Nephron progenitor cell (in vitro differentiated cells): ENCODE measurements around the gene HERC2.

Experiments used
- DNase-seq: peaks from one replicate; pipeline ENCODE4 v3.0.0; 2021
- H3K27ac Mint-ChIP-seq: 2 replicates; pipeline ENCODE4 v1.8.0; 2021; ENCODE audit warnings: mild to moderate bottlenecking, moderate library complexity, mixed read lengths
- H3K27me3 Mint-ChIP-seq: 2 replicates; pipeline ENCODE4 v1.8.0; 2021; ENCODE audit warnings: mild to moderate bottlenecking, low read depth, mixed read lengths; ENCODE audit not compliant: poor library complexity
- H3K36me3 Mint-ChIP-seq: 2 replicates; pipeline ENCODE4 v1.8.0; 2021; ENCODE audit warnings: low read depth, mixed read lengths
- H3K4me1 Mint-ChIP-seq: 2 replicates; pipeline ENCODE4 v1.8.0; 2021; ENCODE audit warnings: mixed read lengths
- H3K4me3 Mint-ChIP-seq: 2 replicates; pipeline ENCODE4 v1.8.0; 2021; ENCODE audit warnings: mild to moderate bottlenecking, moderate library complexity, mixed read lengths
- H3K9me3 Mint-ChIP-seq: 2 replicates; pipeline ENCODE4 v1.8.0; 2021; ENCODE audit warnings: mild to moderate bottlenecking, moderate library complexity, mixed read lengths
- TF ChIP-seq, protein P1 (sequence below): fragments of 200-600 bp; sonication (generic); IDR thresholded peaks from 2 replicates; pipeline ENCODE4 v1.5.0; 2021; ENCODE audit warnings: antibody characterized with exemption

HERC2 gene

DNA sequence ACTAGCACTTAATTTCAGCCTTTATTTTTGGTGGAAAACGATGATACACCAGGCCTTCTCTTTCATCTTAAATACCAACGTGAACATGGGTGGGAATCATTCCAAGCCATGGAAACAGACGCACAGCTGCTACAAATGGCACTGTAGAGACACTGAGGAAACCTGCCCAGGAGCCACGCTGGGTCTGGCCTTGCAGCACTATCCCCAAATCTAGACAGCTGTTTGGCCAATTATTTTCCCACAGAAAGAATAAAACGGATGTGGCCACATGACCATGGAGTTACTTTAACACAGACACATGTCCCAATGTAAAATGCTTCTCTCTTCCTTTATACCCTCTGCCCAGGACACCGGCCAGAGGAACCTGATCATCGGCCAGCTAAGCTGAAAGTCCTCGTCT is 139.2 kb downstream of the HERC2 start:
- H3K9me3 Mint-ChIP-seq, result no peaks in the 10 kb centered on the region
- DNase-seq, result no peak

DNA sequence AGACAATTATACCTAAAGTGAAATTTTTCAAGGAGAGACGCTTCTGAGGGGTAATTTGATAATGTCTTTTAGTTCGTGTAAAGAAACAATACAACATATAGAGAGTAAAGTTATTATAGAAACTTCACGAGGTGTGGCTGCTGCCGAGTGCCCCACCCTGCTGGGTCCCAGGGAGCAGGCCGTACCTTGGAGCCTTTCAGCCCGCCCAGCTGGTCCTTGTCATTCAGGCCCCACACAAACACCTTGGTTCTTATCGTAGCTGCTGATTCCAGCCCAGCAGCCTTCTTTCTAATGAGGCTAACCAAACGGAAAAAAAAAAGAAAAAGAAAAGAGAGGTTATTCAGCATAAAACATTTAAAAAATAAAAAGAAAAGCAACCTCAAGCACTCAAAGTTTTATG is 139.8 kb downstream of the HERC2 start:
- Mint-ChIP-seq H3K4me1 (no peaks in the 10 kb centered on the region), H3K36me3 (peaks cover 39% of the 10 kb centered on the region), H3K27ac (peak overlapping the region; percentile 83), H3K27me3 (no peaks in the 10 kb centered on the region), H3K9me3 (no peaks in the 10 kb centered on the region), H3K4me3 (no peak overlapping the region)
- TF ChIP-seq, protein P1, sequence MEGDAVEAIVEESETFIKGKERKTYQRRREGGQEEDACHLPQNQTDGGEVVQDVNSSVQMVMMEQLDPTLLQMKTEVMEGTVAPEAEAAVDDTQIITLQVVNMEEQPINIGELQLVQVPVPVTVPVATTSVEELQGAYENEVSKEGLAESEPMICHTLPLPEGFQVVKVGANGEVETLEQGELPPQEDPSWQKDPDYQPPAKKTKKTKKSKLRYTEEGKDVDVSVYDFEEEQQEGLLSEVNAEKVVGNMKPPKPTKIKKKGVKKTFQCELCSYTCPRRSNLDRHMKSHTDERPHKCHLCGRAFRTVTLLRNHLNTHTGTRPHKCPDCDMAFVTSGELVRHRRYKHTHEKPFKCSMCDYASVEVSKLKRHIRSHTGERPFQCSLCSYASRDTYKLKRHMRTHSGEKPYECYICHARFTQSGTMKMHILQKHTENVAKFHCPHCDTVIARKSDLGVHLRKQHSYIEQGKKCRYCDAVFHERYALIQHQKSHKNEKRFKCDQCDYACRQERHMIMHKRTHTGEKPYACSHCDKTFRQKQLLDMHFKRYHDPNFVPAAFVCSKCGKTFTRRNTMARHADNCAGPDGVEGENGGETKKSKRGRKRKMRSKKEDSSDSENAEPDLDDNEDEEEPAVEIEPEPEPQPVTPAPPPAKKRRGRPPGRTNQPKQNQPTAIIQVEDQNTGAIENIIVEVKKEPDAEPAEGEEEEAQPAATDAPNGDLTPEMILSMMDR, result no peak
- no peak for DNase-seq

More for the DNA sequence above, 139.2 kb downstream of the HERC2 start:
- Mint-ChIP-seq H3K27me3 (no peaks in the 10 kb centered on the region), H3K27ac (peak overlapping the region; percentile 5), H3K36me3 (peaks cover 39% of the 10 kb centered on the region), H3K4me1 (no peaks in the 10 kb centered on the region), H3K4me3 (no peak overlapping the region)
- TF ChIP-seq, protein P1, result no peak

DNA sequence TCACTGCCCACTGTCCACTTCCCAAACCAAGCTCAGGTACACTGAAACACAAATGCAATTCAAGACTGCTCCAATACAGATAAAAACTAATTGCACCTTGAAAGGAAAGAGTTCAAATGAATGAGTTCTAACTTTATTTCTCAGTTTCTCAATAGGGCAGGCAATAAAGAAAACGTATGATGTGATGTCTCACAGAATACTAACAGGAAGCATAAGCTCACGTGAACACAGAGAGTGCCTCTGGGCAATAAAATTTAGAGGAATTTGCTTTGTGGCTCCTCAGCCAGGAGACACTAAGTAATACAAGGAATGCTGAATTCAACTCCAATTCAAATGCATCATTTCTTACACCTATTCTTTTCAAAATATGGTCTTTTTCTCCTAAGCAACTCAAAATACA is 140.6 kb downstream of the HERC2 start:
- Mint-ChIP-seq H3K27me3 (no peaks in the 10 kb centered on the region), H3K4me3 (no peak overlapping the region), H3K27ac (peak overlapping the region; percentile 83), H3K9me3 (no peaks in the 10 kb centered on the region), H3K4me1 (no peaks in the 10 kb centered on the region), H3K36me3 (peaks cover 40% of the 10 kb centered on the region)
- DNase-seq, result no peak
- TF ChIP-seq, protein P1, result no peak

DNA sequence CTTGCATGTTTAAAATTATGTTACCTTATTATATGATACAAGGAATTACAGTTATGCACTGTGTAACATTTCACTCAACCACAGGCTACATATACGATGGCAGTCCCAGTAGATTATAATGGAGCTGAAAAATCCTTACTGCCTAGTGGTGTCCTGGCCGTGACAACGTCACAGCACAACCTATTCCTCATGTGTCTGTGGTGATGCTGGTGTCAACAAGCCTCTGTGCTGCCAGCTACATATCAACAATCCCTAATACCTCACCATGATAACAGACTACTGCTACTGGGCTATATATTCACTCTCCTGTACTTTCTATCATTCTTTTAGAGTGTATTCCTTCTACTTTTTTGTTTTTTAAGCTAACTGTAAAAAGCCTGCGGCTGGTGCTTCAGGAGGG is 142.7 kb downstream of the HERC2 start:
- no peak overlapping the region for H3K4me3 Mint-ChIP-seq
- no peak for DNase-seq
- no peaks in the 10 kb centered on the region for H3K27me3 Mint-ChIP-seq
- H3K4me1 Mint-ChIP-seq, result no peaks in the 10 kb centered on the region
- TF ChIP-seq, protein P1, result no peak
- H3K36me3 Mint-ChIP-seq, result peaks cover 48% of the 10 kb centered on the region
- no peak overlapping the region for H3K27ac Mint-ChIP-seq
- no peaks in the 10 kb centered on the region for H3K9me3 Mint-ChIP-seq

DNA sequence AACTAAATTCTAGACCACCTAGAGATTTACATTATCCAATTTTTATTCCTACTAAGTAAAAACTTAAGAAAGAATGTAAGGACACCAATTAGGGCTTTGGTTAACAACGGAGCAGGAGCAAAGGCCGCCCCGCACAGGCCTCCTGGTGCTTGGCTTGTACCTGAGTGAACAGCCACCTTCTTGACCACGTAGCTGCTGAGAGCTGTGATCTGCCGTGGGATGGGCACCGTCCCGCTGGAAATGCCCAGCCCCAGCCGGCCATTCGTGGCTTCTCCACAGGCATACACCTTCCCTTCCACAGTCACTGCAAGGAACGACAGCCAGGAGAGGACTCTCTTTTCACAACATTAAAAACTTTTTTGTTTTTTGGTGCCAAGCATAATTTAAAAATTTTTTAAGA is 143.3 kb downstream of the HERC2 start:
- no peaks in the 10 kb centered on the region for H3K27me3 Mint-ChIP-seq
- no peak overlapping the region for H3K4me3 Mint-ChIP-seq
- TF ChIP-seq, protein P1, result no peak
- H3K27ac Mint-ChIP-seq, result no peak overlapping the region
- no peaks in the 10 kb centered on the region for H3K4me1 Mint-ChIP-seq
- DNase-seq, result no peak
- H3K36me3 Mint-ChIP-seq, result peaks cover 54% of the 10 kb centered on the region
- H3K9me3 Mint-ChIP-seq, result no peaks in the 10 kb centered on the region

DNA sequence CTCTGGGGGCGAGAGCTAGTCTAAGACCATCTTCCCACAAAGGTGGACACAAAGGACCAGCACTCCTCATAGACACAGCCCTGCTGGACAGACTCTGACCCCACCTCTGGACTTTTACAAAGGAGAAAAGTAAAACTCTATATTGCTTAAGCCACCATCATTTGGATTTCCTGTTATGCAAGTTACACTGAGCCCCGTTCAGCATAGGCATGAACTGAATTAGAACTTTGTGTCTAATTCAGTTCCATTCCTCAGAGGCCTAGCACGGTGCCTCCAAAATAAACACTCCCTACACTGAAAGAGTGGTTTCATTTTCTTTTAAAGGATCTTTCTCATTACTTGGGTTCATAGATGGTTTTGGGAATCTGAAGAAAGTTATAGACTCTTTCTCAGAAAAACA is 143.7 kb downstream of the HERC2 start:
- Mint-ChIP-seq H3K4me3 (no peak overlapping the region), H3K36me3 (peaks cover 57% of the 10 kb centered on the region), H3K27me3 (no peaks in the 10 kb centered on the region), H3K4me1 (no peaks in the 10 kb centered on the region), H3K27ac (no peak overlapping the region), H3K9me3 (no peaks in the 10 kb centered on the region)
- DNase-seq, result no peak
- TF ChIP-seq, protein P1, result no peak
